MCF 10A (cell line): ENCODE data around the gene PCYOX1L. TPM values are rescaled to one million over a fixed set of nuclear protein-coding genes. Genes with fewer than 3 reads are reported as not detected.

Experiments used
- BruUV-seq: library from RNA; stranded (reverse); fragments of 400-500 nt; replicated peaks from 2 replicates; lab custom pipeline; 2021; lab: Mats Ljungman, UMichigan
- CTCF ChIA-PET: fragments of 300-600 bp; sonication (Branson Sonifier 250); formaldehyde crosslinking; extraction: SDS; loops from one replicate; lab custom pipeline; 2021; ENCODE audit warnings: antibody characterized with exemption, inconsistent platforms; lab: Yijun Ruan, JAX
- POLR2A ChIA-PET: fragments of 300-600, 350-650 bp; sonication (Branson Sonifier 250); formaldehyde crosslinking; extraction: SDS; loops from one replicate; lab custom pipeline; 2020; ENCODE audit warnings: antibody characterized with exemption, inconsistent platforms; lab: Yijun Ruan, JAX
- DNase-seq: peaks from one replicate; pipeline ENCODE4 v3.0.0-alpha.2; 2018; ENCODE audit not compliant: unreplicated experiment
- H3K27ac Mint-ChIP-seq: one replicate; pipeline ENCODE4 v1.8.0; 2022; ENCODE audit warnings: mild to moderate bottlenecking, low read depth, mixed read lengths; ENCODE audit not compliant: unreplicated experiment
- H3K27me3 Mint-ChIP-seq: one replicate; pipeline ENCODE4 v1.8.0; 2022; ENCODE audit warnings: mixed read lengths; ENCODE audit not compliant: insufficient read depth, unreplicated experiment
- H3K36me3 Mint-ChIP-seq: one replicate; pipeline ENCODE4 v1.8.0; 2022; ENCODE audit warnings: mild to moderate bottlenecking, moderate library complexity, mixed read lengths; ENCODE audit not compliant: insufficient read depth, unreplicated experiment
- H3K4me1 Mint-ChIP-seq: one replicate; pipeline ENCODE4 v1.8.0; 2022; ENCODE audit warnings: mixed read lengths; ENCODE audit not compliant: insufficient read depth, unreplicated experiment
- H3K4me3 Mint-ChIP-seq: one replicate; pipeline ENCODE4 v1.8.0; 2022; ENCODE audit warnings: mild to moderate bottlenecking, moderate library complexity, mixed read lengths; ENCODE audit not compliant: unreplicated experiment
- H3K9me3 Mint-ChIP-seq: one replicate; pipeline ENCODE4 v1.8.0; 2022; ENCODE audit warnings: mixed read lengths; ENCODE audit not compliant: unreplicated experiment
- CTCF ChIP-seq: fragments of 200-600 bp; IDR thresholded peaks from one replicate; pipeline ENCODE4 v1.8.0; 2022; ENCODE audit warnings: antibody characterized with exemption, mild to moderate bottlenecking; ENCODE audit not compliant: unreplicated experiment
- intact Hi-C: fragments of 100-400 bp; cut with micrococcal nuclease; formaldehyde crosslinking; loops from 2 replicates; pipeline ENCODE4 v1.14.1; 2022
- total RNA-seq: library from RNA; stranded (reverse); gene quantifications from 2 replicates; pipeline ENCODE4 v1.2.3, GENCODE V29; 2022

Gene PCYOX1L
- total RNA-seq, 1 experiment from 2014 or later = 7.7 TPM

- Mint-ChIP-seq H3K4me3 (no peak overlapping the region), H3K36me3 (no peaks in the 10 kb centered on the region), H3K27ac (no peak overlapping the region), H3K27me3 (no peaks in the 10 kb centered on the region), H3K9me3 (no peaks in the 10 kb centered on the region), H3K4me1 (peaks cover 6% of the 10 kb centered on the region)
- intact Hi-C loops = no loop called here
- TF ChIP-seq CTCF = no peak
- no TSS peak for BruUV-seq
- ChIA-PET POLR2A (interaction anchor here (0.7 to 7.4 kb wide), 4 partner anchors 16 to 34 kb away, joined by 3 to 140 read pairs (median 78); partner anchors contain the start of gene PCYOX1L), CTCF (interaction anchor here (1.5 to 46.8 kb wide), 4 partner anchors 17 to 30 kb away, joined by 4 to 1231 read pairs (median 17); partner anchors contain the start of gene PCYOX1L)
- DNase-seq = no peak
These were observed 16.9 kb upstream of the PCYOX1L start for GRCh38 chr5:149340920-149341319.

GRCh38 chr5:149341876-149342275, 16.0 kb upstream of the PCYOX1L start:
- Mint-ChIP-seq H3K36me3 (peaks cover 4% of the 10 kb centered on the region), H3K4me1 (peaks cover 8% of the 10 kb centered on the region), H3K9me3 (no peaks in the 10 kb centered on the region), H3K4me3 (no peak overlapping the region), H3K27me3 (no peaks in the 10 kb centered on the region), H3K27ac (no peak overlapping the region)
- CTCF ChIA-PET = interaction anchor here (0.6 to 46.8 kb wide), 11 partner anchors 10 to 617 kb away, joined by 3 to 1231 read pairs (median 5); partner anchors contain the start of gene PCYOX1L
- DNase-seq = no peak
- intact Hi-C loops = no loop called here
- TF ChIP-seq CTCF = no peak
- no TSS peak for BruUV-seq
- POLR2A ChIA-PET = interaction anchor here (6.2 to 7.4 kb wide), 3 partner anchors 15 to 21 kb away, joined by 134 to 213 read pairs (median 140); partner anchors contain the start of gene PCYOX1L

GRCh38 chr5:149344151-149344550, 13.7 kb upstream of the PCYOX1L start:
- intact Hi-C loops = loop anchor here (2.0 kb wide), 1 partner anchor 27 kb away; no protein-coding TSS in a partner anchor
- Mint-ChIP-seq H3K9me3 (no peaks in the 10 kb centered on the region), H3K27ac (no peak overlapping the region), H3K4me3 (peak overlapping the region; percentile 96), H3K27me3 (no peaks in the 10 kb centered on the region), H3K36me3 (peaks cover 22% of the 10 kb centered on the region), H3K4me1 (peaks cover 22% of the 10 kb centered on the region)
- no TSS peak for BruUV-seq
- DNase-seq = no peak
- TF ChIP-seq CTCF = no peak
- ChIA-PET CTCF (interaction anchor here (0.6 to 46.8 kb wide), 11 partner anchors 9 to 114 kb away, joined by 3 to 1231 read pairs (median 4); partner anchors contain the start of gene PCYOX1L), POLR2A (interaction anchor here (1.0 to 7.4 kb wide), 21 partner anchors 10 to 678 kb away, joined by 3 to 213 read pairs (median 10); partner anchors contain the start of genes AFAP1L1, ARHGEF37, CSNK1A1 and PCYOX1L)

GRCh38 chr5:149345147-149345891, 12.5 kb upstream of the PCYOX1L start, which contains the start of gene GRPEL2:
Gene GRPEL2, plus strand, starts transcription at chr5:149345499. Its CDS starts 41 bp downstream, at chr5:149345540.
- peak within 1 kb of the TSS; percentile 96 for H3K4me3 Mint-ChIP-seq
- peaks cover 33% of the 10 kb centered on the region for H3K36me3 Mint-ChIP-seq
- peak; percentile 99 for DNase-seq
- peaks cover 22% of the 10 kb centered on the region for H3K4me1 Mint-ChIP-seq
- ChIA-PET CTCF (interaction anchor here (0.6 to 46.8 kb wide), 14 partner anchors 10 to 317 kb away, joined by 3 to 1231 read pairs (median 4); partner anchors contain the start of gene PCYOX1L), POLR2A (interaction anchor here (0.6 to 7.4 kb wide), 45 partner anchors 12 to 677 kb away, joined by 3 to 213 read pairs (median 5); partner anchors contain the start of genes AFAP1L1, ARHGEF37, CSNK1A1 and PCYOX1L)
- intact Hi-C loops = loop anchor here (2.0 kb wide), 1 partner anchor 29 kb away; no protein-coding TSS in a partner anchor
- no peak for TF ChIP-seq CTCF
- peak within 1 kb of the TSS; percentile 94 for H3K27ac Mint-ChIP-seq
- H3K9me3 Mint-ChIP-seq = no peaks in the 10 kb centered on the region
- no peaks in the 10 kb centered on the region for H3K27me3 Mint-ChIP-seq
- no TSS peak for BruUV-seq
